Osteocyte (in vitro differentiated cells): Measurements from ENCODE around the gene ERGIC1. TPM values are rescaled to one million over a fixed set of nuclear protein-coding genes. Genes with fewer than 3 reads are reported as not detected.

Source experiments
- DNase-seq: peaks from one replicate; pipeline ENCODE4 v3.0.0; 2021; ENCODE audit warnings: mixed read lengths; ENCODE audit not compliant: unreplicated experiment; ENCODE audit errors: extremely low spot score
- H3K27ac Mint-ChIP-seq: one replicate; pipeline ENCODE4 v1.8.0; 2021; ENCODE audit warnings: mild to moderate bottlenecking, mixed read lengths; ENCODE audit not compliant: unreplicated experiment
- H3K27me3 Mint-ChIP-seq: one replicate; pipeline ENCODE4 v1.8.0; 2021; ENCODE audit warnings: mixed read lengths; ENCODE audit not compliant: unreplicated experiment
- H3K36me3 Mint-ChIP-seq: one replicate; pipeline ENCODE4 v1.8.0; 2021; ENCODE audit warnings: mixed read lengths; ENCODE audit not compliant: unreplicated experiment
- H3K4me1 Mint-ChIP-seq: one replicate; pipeline ENCODE4 v1.8.0; 2021; ENCODE audit warnings: mixed read lengths; ENCODE audit not compliant: unreplicated experiment
- H3K4me3 Mint-ChIP-seq: one replicate; pipeline ENCODE4 v1.8.0; 2021; ENCODE audit warnings: mild to moderate bottlenecking, moderate library complexity, mixed read lengths; ENCODE audit not compliant: unreplicated experiment
- H3K9me3 Mint-ChIP-seq: one replicate; pipeline ENCODE4 v1.8.0; 2021; ENCODE audit warnings: mixed read lengths; ENCODE audit not compliant: unreplicated experiment
- total RNA-seq: library from RNA; stranded (reverse); gene quantifications from 2 replicates; pipeline ENCODE4 v1.2.1, GENCODE V29; 2021
- TF ChIP-seq, protein P1 (sequence below): fragments of 200-600 bp; sonication (generic); IDR thresholded peaks from 2 replicates; pipeline ENCODE4 v1.5.0; 2021; ENCODE audit warnings: antibody characterized with exemption, mild to moderate bottlenecking, moderate library complexity

Gene ERGIC1
- total RNA-seq, 1 donor from 2014 or later: 174 TPM

DNA sequence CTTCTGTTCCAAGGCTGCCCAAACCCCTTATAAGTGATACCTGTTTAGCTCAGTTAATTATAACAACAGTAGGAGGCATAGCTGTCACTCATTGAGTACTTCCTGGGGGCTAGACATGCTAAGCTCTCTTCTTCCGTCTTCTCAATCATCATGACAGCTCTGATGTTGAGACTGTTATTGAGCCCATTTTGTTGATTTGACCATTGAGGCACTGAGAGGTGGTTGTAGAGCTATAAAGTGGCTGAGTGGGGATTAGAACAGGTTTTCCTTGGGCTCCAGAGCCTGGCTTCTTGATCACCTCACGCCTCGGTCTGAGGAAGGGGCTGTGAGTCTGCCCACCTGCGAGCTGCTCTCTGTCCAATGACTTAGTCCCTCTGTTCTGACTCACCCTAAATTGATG lies 99.2 kb downstream of the ERGIC1 start:
- DNase-seq: no peak
- H3K4me1 Mint-ChIP-seq: peaks cover 21% of the 10 kb centered on the region
- peaks cover 26% of the 10 kb centered on the region for H3K36me3 Mint-ChIP-seq
- no peak overlapping the region for H3K27ac Mint-ChIP-seq
- H3K4me3 Mint-ChIP-seq: no peak overlapping the region
- H3K9me3 Mint-ChIP-seq: no peaks in the 10 kb centered on the region
- TF ChIP-seq, protein P1, sequence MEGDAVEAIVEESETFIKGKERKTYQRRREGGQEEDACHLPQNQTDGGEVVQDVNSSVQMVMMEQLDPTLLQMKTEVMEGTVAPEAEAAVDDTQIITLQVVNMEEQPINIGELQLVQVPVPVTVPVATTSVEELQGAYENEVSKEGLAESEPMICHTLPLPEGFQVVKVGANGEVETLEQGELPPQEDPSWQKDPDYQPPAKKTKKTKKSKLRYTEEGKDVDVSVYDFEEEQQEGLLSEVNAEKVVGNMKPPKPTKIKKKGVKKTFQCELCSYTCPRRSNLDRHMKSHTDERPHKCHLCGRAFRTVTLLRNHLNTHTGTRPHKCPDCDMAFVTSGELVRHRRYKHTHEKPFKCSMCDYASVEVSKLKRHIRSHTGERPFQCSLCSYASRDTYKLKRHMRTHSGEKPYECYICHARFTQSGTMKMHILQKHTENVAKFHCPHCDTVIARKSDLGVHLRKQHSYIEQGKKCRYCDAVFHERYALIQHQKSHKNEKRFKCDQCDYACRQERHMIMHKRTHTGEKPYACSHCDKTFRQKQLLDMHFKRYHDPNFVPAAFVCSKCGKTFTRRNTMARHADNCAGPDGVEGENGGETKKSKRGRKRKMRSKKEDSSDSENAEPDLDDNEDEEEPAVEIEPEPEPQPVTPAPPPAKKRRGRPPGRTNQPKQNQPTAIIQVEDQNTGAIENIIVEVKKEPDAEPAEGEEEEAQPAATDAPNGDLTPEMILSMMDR: no peak
- no peaks in the 10 kb centered on the region for H3K27me3 Mint-ChIP-seq

DNA sequence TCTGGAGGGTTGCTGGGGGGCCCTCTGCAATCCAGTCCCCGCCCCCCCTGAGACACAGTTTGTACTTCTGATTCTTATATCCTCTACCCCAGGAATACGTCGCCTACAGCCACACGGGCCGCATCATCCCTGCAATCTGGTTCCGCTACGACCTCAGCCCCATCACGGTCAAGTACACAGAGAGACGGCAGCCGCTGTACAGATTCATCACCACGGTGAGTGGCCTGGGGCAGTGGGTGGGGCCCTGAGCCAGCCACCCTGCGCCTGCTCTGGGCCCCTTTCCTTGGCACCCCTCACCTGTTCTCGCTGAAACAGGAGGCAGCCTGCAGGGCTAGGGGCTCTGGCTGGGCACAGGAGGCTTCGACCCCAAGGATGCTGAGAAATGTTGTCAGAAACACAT lies 101.0 kb downstream of the ERGIC1 start:
- Mint-ChIP-seq H3K36me3 (peaks cover 19% of the 10 kb centered on the region), H3K9me3 (no peaks in the 10 kb centered on the region), H3K27me3 (no peaks in the 10 kb centered on the region), H3K4me1 (peaks cover 21% of the 10 kb centered on the region), H3K4me3 (no peak overlapping the region), H3K27ac (no peak overlapping the region)
- TF ChIP-seq, protein P1: no peak
- no peak for DNase-seq

DNA sequence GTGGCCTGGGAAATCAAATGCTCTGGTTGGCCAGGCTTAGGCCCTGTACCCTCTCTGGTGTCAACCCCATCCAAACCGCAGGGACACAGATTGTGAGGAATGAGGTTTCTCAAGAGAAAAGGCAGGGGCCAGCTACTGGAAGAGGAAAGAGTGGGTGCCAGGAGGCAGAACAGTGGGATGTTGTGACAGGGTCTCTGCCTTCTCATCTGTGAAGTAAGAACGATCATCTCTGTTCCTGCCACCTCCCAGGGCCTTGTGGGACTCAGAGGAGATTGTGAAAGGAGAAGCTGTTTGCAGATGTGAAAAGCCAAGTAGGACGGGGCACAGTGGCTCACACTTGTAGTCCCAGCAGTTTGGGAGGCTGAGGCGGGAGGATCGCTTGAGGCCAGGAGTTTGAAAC lies 102.3 kb downstream of the ERGIC1 start:
- H3K36me3 Mint-ChIP-seq: peaks cover 23% of the 10 kb centered on the region
- TF ChIP-seq, protein P1: no peak
- no peaks in the 10 kb centered on the region for H3K27me3 Mint-ChIP-seq
- H3K9me3 Mint-ChIP-seq: no peaks in the 10 kb centered on the region
- no peak for DNase-seq
- no peak overlapping the region for H3K4me3 Mint-ChIP-seq
- H3K4me1 Mint-ChIP-seq: peaks cover 10% of the 10 kb centered on the region
- H3K27ac Mint-ChIP-seq: peak overlapping the region; percentile 18

DNA sequence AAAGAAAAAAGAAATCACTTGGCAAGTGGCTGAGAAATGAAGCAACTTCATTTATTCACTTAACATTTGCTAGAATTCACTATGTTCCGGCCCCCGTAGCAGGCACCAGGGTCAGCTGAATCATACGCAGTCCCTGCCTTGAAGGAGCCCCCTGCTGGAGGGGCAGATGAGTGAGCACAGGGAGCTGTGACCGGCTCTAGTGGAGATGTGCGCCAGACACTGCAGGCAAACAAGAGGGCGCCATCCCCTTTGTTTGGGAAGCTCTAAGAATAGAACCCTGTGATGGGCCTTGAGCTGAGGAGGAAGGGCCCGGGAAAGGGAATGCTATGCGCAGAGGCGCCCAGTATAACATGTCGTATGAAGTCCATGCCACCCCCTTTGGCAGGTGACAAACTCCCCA lies 105.0 kb downstream of the ERGIC1 start:
- Mint-ChIP-seq H3K27ac (no peak overlapping the region), H3K4me1 (peaks cover 10% of the 10 kb centered on the region), H3K4me3 (no peak overlapping the region), H3K9me3 (no peaks in the 10 kb centered on the region), H3K27me3 (no peaks in the 10 kb centered on the region), H3K36me3 (peaks cover 23% of the 10 kb centered on the region)
- TF ChIP-seq, protein P1: peak; percentile 35
- no peak for DNase-seq

DNA sequence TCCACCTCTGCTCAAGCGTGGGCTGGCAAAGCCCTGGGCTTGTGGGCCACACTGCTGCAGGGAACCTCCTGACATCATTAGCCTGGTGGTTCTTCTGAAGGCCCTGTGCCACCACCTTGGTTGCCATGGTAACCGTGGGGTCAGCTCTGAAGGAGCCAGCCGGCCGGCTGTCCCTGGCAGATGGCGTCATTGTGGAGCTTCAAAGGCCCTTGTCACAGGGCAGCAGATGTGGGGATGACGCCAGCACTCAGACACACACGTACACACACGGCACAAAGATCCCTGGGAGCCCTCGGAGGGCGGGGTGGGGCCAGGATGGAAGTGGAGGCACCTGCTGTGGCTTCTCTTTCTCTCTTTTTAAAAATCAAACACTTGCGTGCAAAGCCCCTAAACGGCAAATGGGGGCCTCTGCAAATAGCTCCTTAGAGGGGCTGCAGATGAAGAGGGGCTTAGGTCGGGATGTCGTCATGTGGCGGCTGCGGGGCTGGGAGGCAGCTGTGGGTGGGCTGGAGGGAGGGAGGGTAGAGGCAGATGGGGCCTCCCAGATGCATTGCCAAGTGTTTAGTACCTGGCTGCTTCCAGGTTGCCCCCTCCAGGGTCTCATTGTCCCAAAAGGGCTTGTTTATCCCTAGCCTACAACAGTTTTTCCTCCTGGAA lies 105.7 kb downstream of the ERGIC1 start:
- peaks cover 23% of the 10 kb centered on the region for H3K36me3 Mint-ChIP-seq

More for the DNA sequence above, 105.7 kb downstream of the ERGIC1 start:
- no peak overlapping the region for H3K27ac Mint-ChIP-seq
- no peak overlapping the region for H3K4me3 Mint-ChIP-seq
- H3K9me3 Mint-ChIP-seq: no peaks in the 10 kb centered on the region
- H3K27me3 Mint-ChIP-seq: no peaks in the 10 kb centered on the region
- H3K4me1 Mint-ChIP-seq: peaks cover 11% of the 10 kb centered on the region
- DNase-seq: no peak
- TF ChIP-seq, protein P1: no peak
